GM10847 (cell line): ENCODE results near the gene GAGE12J.
"Not testable (repeated sequence)": the region's sequence is repeated elsewhere in the genome, so short reads cannot be mapped to it uniquely, and the experiment has no call there.

ENCODE experiments used
- POLR2A ChIP-seq: IDR thresholded peaks from 2 replicates; pipeline ENCODE4 v1.6.1; 2011; ENCODE audit not compliant: insufficient read length; ENCODE audit errors: extremely low read depth

The GAGE12J gene

DNA sequence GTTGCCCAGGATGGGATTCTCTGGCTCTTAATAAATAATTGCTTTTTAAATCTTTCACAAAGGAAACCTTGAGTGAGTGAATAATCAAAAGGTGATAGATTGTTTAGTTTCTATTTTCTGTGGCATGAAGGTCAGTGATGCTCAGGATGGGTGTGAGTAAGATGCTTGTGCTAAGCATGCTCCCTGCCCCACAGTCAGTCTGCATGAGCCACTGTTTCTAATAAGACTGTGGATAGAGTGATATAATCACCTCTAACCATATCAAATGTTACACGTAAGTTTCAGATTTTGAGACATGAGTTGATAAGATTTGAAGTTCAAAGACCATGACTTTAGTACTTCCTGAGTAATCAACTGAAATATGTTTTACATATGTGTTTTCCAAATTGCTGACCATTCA is 21.1 kb upstream of the GAGE12J start:
- no peak for TF ChIP-seq POLR2A

- TF ChIP-seq POLR2A: no peak
Observed at GRCh38 chrX:49303346-49303745, 18.5 kb upstream of the GAGE12J start, which contains the start of gene GAGE10. Gene GAGE10 (plus strand): TSS chrX:49303646. CDS start chrX:49304860, 1,214 bp downstream.

DNA sequence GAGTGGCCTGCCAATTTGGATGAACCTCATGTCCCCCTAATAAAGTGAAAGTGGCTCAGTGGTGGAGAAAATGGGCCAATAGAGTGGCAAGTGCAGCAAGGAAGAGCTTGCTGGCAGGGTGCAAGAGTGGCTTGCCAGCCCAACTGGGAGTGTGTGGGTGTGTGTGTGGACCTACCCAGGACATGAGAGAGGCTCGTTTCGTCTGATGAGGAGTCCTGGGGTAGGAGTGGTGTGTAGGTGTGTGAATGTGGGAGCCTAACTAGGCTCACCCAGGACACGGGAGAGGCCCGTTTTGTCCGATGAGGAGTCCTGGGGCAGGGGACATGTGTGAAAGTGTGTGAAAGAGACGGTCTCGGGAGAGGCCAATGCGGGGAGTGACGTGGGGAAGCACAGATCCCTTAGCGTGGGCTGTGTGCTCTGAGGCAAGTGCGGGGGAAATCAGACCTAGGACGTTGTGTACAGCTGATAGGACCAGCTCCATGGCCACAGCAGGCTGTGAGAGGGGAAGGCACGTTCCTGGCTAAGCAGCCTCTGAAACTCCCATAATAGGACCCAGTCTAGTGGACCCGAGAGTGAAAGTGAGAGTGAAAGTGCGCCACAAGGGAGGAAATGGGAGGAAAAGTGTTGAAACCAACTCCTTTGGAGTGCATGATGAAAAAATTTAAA is 13.1 kb upstream of the GAGE12J start:
- TF ChIP-seq POLR2A: no peak

DNA sequence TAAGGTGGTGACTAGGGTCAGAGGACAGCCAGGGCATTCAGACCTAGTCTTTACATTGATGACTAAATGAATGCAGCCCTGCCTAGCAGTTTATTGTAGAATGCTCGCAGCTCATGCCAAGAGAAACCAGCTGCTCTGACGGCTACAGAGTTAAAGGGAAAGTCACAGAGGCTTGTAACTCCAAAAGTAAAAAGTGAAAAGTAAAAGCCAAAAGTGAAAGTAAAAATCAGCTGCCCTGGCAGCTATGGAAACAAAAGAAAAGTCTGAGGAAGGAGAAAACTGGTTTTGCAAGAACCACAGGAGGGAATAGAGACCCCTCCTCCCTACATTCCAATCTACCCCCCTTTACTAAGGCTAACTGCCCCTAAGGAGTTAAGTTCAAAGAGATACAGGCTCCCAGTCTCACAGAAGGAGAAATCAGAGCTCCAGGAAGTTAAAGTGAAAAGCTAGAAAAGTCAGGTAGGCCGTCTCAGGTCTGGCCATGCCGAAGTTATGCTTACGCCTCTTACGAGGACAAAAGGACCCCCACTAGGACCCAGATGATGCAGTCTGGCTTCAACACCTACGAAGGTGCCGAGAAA is 12.3 kb upstream of the GAGE12J start:
- no peak for TF ChIP-seq POLR2A

- no peak for TF ChIP-seq POLR2A
Observed at GRCh38 chrX:49310371-49310770, 11.5 kb upstream of the GAGE12J start.

- no peak for TF ChIP-seq POLR2A
Observed at GRCh38 chrX:49312176-49312575, 9.7 kb upstream of the GAGE12J start.

DNA sequence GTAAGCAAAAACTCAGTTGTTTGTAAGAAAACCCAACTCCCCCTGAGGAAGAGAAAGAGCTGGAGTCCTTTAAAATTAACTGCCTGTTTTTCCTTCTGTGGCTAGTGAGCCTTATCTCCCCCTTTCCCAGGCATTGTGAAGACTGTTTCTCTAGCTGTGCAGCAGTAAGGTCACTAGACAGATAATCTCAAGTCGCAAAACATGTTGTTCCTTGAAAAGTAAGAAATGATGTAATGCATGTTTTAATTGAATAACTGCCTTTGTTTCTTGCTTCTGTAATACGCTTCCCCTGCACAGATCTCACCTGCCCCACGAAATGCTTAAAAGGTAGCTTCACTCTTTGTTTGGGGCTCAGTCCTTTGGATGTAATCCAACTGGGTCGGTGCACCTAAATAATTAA is 5.8 kb upstream of the GAGE12J start:
- TF ChIP-seq POLR2A: no peak

DNA sequence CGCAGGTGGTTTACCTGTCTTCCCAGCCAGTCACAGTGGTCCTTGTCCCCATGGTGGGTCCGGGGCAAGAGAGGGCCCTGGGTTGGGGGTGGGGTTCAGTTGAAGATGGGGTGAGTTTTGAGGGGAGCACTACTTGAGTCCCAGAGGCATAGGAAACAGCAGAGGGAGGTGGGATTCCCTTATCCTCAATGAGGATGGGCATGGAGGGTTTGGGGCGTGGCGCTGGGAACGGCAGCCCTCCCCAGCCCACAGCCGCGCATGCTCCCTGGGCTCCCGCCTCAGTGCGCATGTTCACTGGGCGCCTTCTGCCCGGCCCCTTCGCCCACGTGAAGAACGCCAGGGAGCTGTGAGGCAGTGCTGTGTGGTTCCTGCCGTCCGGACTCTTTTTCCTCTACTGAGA is 9.4 kb downstream of the GAGE12J start, which contains the start of gene GAGE13:
GAGE13 (plus strand) TSS at position 301 of the 400 bp plus-strand sequence. CDS start 1,156 bp downstream, outside the sequence.
- not testable (repeated sequence) for TF ChIP-seq POLR2A
